Astrocyte of the hippocampus (primary cell): ENCODE results near the gene TMEM108.

ENCODE experiments used
- DNase-seq: peaks from one replicate; pipeline ENCODE4 v3.0.0; 2011; ENCODE audit warnings: low read depth, low spot score

Gene TMEM108

DNA sequence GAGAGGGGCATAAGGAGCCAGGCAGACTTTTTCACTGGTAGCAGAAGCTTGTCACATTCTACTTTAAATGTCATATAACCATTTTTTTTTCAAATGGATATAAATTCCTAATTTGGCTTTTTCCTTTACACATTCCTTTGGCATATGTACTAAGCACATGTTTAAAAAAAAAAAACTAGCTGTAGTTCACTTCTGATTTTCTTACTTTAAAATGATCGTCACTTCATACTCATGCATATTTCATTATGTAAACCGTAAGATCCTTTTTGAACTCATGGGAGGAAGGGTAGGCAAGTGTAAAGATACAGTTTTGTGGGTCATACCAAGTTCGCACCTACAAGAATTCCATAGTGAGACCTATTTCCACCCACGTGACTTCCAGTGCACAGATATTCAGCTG is 316.5 kb downstream of the TMEM108 start:
- no peak for DNase-seq

DNA sequence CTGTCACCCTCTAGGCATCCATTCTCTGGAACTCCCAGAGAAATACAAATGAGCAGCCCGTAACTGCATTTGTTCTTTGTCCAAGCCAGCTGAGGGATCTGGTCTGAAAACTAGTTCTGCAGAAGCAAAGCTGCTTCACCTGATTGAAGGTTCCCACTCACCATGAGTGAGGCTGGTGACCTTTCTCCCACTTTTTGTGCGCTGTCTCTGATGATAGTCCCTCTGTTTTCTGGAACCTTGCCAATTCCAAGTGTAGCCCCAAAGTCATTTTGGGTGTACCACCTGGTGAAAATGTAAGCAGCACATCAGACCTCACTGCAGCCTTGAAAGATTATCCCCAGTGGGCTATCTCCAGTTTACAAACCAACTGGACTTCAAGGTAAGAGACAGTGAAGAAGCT is 322.3 kb downstream of the TMEM108 start:
- no peak for DNase-seq

DNA sequence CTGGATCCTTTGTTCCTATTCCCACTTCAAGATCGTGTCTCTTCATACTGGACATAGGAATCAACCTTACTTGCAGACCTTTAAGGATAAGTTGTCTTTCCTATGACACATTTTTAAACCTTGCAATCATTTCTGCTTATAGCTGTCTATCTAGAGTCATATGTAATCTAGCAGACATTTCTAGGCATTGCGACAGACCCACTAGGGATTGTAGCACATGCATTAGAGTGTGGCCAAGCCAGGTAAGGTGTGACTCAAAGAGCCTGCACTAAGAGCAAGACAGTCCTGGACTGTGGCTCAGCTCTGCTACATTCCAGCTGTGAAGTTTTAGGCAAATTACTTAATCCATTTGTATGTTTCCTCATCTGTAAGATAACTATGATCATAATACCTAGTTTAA is 322.8 kb downstream of the TMEM108 start:
- no peak for DNase-seq

DNA sequence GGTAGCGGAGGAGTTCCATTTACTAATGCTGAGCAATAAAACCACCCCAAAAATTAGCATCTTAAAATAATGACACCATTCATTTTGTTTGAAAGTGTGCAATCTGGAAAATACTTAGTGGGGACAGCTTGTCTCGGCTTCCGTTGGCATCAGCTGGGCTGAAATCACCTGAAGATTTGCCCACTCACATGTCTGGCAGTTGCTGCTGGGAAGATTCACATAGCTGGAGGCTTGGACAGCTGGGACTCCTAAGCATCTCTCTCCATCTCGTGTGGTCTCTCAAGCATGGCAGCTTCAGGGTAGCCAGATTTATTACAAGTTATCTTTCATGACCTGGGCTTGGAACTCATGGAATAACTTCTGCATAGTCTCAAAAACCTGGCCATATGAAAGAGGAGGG is 323.2 kb downstream of the TMEM108 start:
- no peak for DNase-seq

DNA sequence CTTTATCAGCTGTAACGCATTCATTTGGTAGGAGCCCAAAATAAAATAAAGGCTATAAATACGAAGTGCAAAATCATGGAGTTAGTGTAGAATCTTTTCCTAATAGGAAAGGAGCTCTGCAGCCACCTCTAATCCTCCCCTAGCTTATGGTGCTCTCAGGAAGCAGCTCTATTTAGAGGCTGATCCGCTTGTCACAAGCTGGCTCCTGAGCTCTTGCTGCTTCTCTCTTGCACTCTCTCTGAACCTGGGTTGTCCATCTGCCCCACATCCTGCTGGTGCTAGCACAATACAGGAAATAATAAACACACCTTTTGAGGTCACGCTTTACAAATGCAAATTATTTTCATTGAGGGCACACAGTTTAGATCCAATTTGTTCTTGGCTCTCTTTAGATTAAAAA is 324.3 kb downstream of the TMEM108 start:
- DNase-seq, result no peak

DNA sequence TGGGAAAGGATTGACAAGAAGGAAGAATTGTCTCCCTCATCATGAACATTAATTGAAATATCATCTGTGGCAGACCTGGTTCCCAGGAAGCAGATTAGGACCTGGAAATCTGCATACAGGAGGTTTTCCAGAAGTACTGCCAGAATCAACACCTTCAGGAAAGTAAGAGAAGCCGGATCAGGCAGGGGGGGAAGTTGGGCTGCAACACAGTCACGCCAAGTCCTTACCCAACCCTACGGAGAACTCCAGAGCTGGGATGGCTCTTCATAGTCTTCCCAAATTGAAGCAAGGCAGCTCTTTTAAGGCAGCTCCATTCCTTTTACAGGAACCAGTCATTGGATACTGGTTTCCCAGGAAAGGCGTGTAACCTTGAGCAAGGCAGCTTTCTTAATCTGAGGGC is 326.5 kb downstream of the TMEM108 start:
- DNase-seq, result no peak

DNA sequence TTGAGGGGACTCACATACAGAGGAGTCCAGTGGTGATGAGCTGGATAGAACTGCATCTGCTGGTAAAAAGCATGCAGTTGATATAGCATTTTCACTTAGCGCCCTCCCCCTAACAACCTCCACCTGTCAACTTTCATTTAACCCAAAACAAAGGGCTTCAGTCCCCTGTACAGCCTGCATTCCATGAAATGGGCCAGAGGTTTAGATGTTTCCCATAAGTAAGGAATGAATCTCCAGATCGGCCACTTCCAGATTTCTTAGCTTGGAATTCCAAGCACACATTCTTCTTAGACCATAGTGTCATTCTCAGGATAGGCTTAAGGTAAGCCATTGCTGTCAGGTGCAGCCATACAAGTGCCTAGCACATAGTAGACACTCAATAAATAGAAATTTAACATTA is 328.7 kb downstream of the TMEM108 start:
- no peak for DNase-seq

DNA sequence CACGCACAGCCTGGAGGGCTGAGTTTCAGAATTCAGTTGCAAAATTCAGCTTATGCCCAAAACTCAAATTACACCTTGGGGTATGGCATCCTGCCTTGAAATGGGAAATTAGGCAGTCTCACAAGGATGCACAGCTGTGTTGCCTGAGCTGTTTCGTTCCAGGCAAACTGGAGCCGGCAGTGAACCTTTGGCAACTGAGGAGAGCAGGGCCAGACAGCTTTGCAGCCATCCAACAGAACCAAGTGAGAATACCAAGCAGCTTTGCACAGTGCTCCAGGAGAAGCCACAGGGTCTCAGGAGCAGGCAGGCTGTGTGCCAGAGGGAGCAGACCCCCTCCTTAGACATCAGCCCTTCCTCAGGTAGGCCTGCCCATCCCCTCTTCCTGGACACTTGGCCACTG is 329.2 kb downstream of the TMEM108 start:
- no peak for DNase-seq

DNA sequence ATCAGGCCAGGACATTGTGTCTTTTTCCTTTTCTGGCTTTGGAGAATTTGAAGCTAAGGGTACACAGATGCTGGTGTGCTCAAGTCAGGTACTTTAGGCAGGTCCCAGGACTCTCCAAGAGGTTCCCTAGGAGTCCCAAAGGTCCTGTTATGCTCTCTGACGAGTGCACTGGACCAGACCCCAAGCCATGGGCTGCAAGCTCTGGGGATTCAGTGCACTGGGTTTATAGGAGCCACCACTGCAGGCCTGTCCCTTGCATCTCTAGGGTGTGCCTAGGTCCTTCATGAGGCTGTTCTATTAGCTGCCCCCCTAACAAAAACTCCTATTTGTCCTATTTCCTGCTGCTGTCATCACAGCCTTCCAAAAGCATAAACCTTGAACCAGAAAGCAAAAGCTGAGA is 329.8 kb downstream of the TMEM108 start:
- no peak for DNase-seq

DNA sequence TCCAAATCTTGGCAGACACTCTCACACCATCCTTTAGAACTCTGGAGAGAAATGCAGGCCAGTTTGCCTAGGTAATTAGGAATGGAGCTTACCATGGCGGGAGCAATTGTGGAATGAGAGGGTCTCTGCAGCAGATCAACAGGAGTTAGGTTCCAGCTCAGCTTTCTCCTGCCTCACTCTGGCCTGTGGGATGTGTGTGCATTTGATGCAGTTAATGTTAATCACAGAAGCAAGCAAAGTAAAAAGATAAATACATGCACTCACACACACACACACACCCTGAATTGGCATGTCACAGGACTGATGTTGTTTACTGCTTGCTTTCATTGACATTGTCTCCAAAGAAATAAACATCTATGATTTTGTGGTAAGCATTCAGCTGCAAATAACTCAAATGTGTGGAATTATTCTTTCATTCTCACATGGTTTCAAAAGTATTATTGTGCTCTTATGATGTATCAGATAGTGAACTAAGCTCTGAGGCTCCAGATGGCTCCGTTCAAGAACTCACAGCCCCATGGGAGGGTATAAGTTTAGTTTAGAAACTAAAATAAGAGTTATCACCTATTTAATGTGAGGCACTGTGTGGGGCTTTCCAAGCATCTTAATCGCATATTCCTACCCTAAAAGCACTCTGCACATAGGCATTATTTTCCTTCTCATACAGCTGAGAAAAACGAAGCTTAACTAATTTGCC is 330.3 kb downstream of the TMEM108 start:
- DNase-seq, result no peak

DNA sequence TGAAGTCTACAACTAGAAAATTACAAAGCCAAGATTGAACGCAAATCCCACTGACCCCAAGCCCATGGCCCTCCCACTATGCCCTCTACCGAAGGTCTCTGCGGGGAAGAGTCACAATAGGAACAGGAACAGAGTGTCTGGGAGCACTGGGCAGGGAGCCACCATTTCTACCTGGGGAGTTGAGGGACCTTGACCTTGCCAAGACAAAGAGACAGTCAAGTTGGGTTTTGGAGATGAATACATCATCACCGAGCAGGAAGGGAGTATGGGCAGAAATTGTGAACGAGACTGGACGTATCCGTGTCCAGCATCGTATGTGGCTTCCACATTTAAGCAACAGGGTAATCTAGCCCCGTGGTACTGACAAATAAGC is 330.9 kb downstream of the TMEM108 start:
- no peak for DNase-seq

DNA sequence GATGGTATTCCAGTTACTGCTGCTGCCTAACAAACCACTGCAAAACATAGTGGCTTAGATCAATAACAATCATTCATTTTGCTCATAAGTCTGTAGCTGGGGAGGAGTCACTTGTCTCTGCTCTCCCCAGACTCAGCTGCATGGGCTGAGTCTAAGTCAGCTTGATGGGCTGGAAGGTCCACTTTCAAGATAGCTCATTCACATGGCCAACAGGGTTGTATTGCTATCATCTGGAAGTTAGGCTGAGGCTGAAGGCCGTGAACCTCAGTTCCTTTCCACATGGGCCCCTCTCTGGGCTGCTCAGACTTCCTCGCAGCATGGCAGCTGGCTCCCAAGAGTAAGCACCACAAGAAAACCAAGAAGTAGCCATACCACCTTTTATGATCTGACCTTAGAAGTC is 333.0 kb downstream of the TMEM108 start:
- no peak for DNase-seq

DNA sequence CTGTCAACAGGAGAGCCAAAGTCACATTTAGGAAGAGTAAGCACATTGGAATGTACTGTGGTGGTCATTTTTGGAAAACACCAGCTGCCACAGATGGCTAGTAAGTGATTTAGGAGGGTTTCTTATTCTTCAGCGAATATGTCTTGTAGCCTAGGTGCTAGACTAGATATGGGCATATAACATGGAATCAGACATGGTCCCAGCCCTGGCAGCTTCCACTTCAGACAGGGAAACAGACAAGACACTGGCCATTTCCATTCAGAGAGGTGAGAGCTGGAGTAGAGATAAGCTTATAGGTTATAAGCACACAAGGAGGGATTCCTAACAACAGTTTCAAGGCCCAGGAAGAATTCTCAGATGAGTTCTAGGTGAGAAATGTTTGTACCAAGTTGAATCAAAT is 333.5 kb downstream of the TMEM108 start:
- no peak for DNase-seq

DNA sequence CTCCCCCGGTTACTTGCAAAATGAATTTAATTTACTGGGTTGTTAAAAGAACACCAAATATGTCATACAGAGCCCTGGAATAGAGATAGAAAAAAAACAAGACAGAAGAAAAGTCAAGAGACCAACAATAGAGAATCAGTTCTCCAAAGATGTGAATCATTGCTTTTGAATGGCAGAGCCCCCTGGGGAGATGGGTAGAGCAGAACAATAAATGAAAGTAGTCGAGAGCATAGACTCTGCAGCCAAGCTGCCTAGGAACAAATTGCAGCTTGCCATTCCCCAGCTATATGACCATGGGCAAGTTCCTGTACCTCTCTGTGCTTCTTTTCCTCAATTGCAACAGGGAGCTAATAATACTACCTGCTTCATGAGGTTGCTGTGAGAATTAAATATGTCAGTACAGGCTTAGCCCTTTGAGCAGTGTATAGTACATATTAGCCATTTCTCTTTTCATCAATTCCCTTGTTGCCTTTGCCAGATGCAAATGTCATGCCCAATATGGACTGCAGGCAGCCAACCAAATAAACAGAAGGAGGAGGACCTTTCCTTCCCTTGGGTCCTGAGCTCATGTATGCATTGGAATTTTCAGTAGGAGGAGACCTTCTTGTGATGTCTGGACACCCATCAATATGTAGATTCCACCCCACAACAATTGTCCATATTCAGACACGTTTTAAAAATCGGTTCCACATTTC is 336.7 kb downstream of the TMEM108 start:
- peak; percentile 35 for DNase-seq

DNA sequence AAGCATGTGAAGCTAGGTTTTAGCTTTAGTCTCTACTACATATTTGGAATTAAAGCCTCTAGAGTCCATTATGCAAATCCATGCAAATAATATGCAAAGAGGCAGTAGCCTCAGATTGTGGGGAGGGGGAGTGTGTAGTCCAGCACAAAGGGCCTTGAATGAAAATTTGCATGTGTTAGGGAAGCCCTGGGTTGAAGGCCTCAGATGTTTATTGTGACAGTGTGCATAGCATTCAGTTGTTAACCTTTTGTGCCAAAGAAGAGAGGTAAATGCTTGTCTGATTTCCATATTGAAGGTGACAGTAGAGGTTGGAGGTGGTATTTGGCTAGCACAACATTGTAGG is 337.2 kb downstream of the TMEM108 start:
- no peak for DNase-seq

DNA sequence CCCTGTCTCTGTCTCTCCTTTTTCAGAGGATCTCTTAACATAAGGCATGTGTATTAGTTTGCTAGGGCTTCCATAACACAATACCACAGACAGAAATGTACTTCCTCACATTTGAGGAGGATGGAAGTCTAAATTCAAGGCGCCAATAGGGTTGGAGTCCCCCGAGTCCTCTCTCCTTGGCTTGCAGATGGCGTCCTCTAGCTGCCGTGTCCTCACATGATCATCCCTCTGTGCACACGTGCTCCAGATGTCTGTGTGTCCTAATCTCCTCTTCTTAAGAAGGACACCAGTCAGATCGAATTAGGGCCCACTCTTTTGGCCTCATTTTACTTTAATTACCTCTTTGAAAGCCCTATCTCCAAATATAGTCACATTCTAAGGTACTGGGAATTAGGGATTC is 338.6 kb downstream of the TMEM108 start:
- DNase-seq, result no peak

DNA sequence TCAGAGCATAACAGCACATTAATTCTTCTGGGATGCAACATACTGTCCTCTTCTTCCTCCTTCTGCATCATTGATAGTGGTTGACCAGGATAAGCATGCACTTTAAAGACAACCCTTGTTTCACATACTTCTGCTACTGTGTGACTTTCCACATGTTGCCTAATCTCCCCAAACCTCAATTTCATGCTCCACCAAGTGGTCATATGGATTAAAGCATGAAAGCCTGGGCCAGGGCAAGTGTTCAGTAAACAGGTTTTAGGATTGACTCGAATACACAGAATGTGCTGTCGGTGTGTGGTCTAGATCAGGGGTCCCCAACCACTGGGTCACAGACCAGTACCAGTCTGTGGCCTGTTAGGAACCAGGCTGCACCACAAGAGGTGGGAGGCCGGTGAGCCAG is 339.2 kb downstream of the TMEM108 start:
- peak; percentile 70 for DNase-seq

DNA sequence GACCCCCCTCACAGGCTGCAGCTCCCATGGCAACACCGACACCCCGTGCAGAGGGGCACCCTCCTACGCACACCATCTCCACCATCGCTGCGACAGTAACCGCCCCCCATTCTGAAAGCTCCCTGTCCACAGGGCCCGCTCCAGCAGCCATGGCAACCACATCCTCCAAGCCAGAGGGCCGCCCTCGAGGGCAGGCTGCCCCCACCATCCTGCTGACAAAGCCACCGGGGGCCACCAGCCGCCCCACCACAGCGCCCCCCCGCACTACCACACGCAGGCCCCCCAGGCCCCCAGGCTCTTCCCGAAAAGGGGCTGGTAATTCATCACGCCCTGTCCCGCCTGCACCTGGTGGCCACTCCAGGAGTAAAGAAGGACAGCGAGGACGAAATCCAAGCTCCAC is 341.7 kb downstream of the TMEM108 start:
- DNase-seq, result no peak

DNA sequence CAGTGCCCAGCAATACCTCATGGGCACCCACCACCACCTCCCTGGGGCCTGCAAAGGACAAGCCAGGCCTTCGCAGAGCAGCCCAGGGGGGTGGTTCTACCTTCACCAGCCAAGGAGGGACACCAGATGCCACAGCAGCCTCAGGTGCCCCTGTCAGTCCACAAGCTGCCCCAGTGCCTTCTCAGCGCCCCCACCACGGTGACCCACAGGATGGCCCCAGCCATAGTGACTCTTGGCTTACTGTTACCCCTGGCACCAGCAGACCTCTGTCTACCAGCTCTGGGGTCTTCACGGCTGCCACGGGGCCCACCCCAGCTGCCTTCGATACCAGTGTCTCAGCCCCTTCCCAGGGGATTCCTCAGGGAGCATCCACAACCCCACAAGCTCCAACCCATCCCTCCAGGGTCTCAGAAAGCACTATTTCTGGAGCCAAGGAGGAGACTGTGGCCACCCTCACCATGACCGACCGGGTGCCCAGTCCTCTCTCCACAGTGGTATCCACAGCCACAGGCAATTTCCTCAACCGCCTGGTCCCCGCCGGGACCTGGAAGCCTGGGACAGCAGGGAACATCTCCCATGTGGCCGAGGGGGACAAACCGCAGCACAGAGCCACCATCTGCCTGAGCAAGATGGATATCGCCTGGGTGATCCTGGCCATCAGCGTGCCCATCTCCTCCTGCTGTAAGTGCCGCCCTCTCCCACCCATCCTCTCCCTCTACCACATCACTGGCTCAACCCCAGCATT is 342.5 kb downstream of the TMEM108 start:
- DNase-seq, result no peak

DNA sequence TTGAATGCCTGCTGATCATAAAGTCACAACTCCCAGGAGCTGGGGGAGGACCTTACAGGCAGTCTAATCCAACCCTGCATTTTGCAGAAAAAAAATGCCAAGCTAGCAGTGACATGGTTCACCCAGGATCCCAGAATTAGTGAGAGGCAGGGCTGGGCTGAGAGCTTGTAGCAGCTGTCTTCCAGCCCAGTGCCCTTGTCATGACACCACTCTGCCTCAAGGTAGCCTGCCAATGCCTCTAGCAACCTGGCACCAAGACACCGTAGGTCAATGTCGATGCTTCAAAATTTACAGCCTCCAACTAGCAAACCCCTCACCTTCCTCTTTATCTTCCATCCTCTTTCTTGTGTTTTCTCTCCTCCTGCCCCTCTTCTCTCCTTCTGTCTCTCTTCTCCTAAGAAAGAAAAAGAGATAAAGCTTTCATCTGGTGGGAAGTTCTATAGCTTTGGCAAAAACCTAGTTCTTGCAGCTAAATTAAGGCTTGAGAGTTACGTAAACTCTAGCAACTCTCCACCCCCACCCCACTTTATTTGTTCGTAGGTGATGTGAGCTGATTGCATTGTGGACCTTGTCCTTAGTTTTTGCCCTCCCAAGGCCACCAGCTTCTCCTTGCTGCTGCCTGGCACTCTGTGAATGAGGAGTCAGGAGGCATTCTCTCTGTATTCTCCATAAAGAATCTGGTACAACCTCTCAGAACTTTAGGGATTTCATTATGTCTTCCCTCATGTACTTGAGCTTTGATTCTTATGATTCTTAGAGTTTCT is 343.3 kb downstream of the TMEM108 start:
- no peak for DNase-seq

DNA sequence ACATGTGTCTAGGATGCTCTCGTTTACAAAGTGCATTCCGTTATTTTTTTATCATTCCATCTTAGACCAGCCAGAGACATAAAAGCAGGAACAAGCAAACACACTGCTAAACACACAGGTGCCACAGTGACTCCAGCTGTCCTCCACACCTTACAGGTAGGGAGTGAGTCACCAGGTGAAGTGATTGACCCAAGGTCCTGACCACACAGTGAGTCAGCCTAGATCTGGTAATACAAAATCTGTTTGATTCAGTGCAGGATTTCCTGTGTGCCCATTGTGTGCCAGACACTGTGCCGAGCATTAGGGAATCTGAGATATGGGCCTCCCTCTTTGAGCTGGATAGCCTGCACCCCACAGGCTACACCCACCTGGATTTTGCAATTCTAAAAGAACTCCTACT is 345.0 kb downstream of the TMEM108 start:
- no peak for DNase-seq

DNA sequence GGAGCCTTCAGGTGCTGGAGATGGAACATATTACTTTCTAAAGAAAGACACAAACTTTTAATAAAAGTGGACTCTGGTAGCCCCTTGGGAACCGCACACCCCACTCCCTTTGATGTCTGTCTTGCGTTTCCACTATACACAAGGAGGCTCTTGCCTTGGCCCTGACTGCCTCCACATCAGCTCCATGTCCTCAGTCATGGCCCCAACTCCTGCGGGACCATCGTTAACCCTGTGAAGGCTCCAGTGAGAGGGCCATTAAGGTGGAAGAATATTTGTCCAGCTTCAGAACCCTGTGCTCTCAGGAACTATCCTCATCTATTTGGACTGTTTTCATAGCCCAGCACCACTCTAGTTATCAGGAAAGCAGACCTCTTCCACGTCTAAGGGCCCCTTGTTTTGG is 345.6 kb downstream of the TMEM108 start:
- DNase-seq, result no peak
